ENCODE results near the gene PRIM2. TPM values are rescaled to one million over a fixed set of nuclear protein-coding genes. Genes with fewer than 3 reads are reported as not detected.
"Not testable (repeated sequence)": the region's sequence is repeated elsewhere in the genome, so short reads cannot be mapped to it uniquely, and the experiment has no call there.

Gene PRIM2
- total RNA-seq, 2 donors from 2014 or later = 18.5 to 28.9 TPM

GRCh38 chr6:57358319-57358718, 40.9 kb downstream of the PRIM2 start:
- H3K36me3 ChIP-seq; intact Hi-C loops (cut with DNase I); DNase-seq (ENCODE audit: low spot score); H3K4me3 ChIP-seq; H3K9me3 ChIP-seq; H3K4me1 ChIP-seq (replicated peaks); H3K27ac ChIP-seq; H3K27me3 ChIP-seq (replicated peaks; ENCODE audit: insufficient read depth): not testable (repeated sequence)

- intact Hi-C loops (cut with DNase I); H3K27ac ChIP-seq; H3K9me3 ChIP-seq; H3K27me3 ChIP-seq (replicated peaks; ENCODE audit: insufficient read depth); DNase-seq (ENCODE audit: low spot score); H3K4me1 ChIP-seq (replicated peaks); H3K36me3 ChIP-seq; H3K4me3 ChIP-seq: not testable (repeated sequence)
These were observed 42.3 kb downstream of the PRIM2 start for GRCh38 chr6:57359766-57360165.

GRCh38 chr6:57362340-57362739, 44.9 kb downstream of the PRIM2 start:
- H3K4me1 ChIP-seq (replicated peaks); intact Hi-C loops (cut with DNase I); DNase-seq (ENCODE audit: low spot score); H3K36me3 ChIP-seq; H3K27ac ChIP-seq; H3K4me3 ChIP-seq; H3K9me3 ChIP-seq; H3K27me3 ChIP-seq (replicated peaks; ENCODE audit: insufficient read depth): not testable (repeated sequence)
- WGBS = 49% methylated on average over 2 of the region's 2 CpGs

GRCh38 chr6:57365076-57365583, 47.7 kb downstream of the PRIM2 start:
- intact Hi-C loops (cut with DNase I); DNase-seq (ENCODE audit: low spot score); H3K27me3 ChIP-seq (replicated peaks; ENCODE audit: insufficient read depth); H3K27ac ChIP-seq; H3K4me3 ChIP-seq; H3K4me1 ChIP-seq (replicated peaks); H3K36me3 ChIP-seq; H3K9me3 ChIP-seq: not testable (repeated sequence)
- 98% methylated on average over 2 of the region's 2 CpGs for WGBS

GRCh38 chr6:57368965-57369731, 51.7 kb downstream of the PRIM2 start:
- H3K27me3 ChIP-seq (replicated peaks; ENCODE audit: insufficient read depth); H3K4me1 ChIP-seq (replicated peaks); H3K4me3 ChIP-seq; DNase-seq (ENCODE audit: low spot score); intact Hi-C loops (cut with DNase I); H3K27ac ChIP-seq; H3K36me3 ChIP-seq; H3K9me3 ChIP-seq: not testable (repeated sequence)
- 95% methylated on average over 4 of the region's 4 CpGs for WGBS

GRCh38 chr6:57371779-57372178, 54.3 kb downstream of the PRIM2 start:
- H3K36me3 ChIP-seq; H3K4me3 ChIP-seq; H3K9me3 ChIP-seq; intact Hi-C loops (cut with DNase I); H3K27me3 ChIP-seq (replicated peaks; ENCODE audit: insufficient read depth); H3K4me1 ChIP-seq (replicated peaks); DNase-seq (ENCODE audit: low spot score); H3K27ac ChIP-seq: not testable (repeated sequence)
- 44% methylated on average over 1 of the region's 1 CpG for WGBS

GRCh38 chr6:57374764-57375163, 57.3 kb downstream of the PRIM2 start:
- H3K27ac ChIP-seq; H3K4me3 ChIP-seq; H3K36me3 ChIP-seq; intact Hi-C loops (cut with DNase I); DNase-seq (ENCODE audit: low spot score); H3K4me1 ChIP-seq (replicated peaks); H3K9me3 ChIP-seq; H3K27me3 ChIP-seq (replicated peaks; ENCODE audit: insufficient read depth): not testable (repeated sequence)
- 89% methylated on average over 4 of the region's 4 CpGs for WGBS

- H3K27me3 ChIP-seq (replicated peaks; ENCODE audit: insufficient read depth); intact Hi-C loops (cut with DNase I); H3K9me3 ChIP-seq; H3K27ac ChIP-seq; H3K4me1 ChIP-seq (replicated peaks); H3K36me3 ChIP-seq; H3K4me3 ChIP-seq; DNase-seq (ENCODE audit: low spot score): not testable (repeated sequence)
- WGBS = 96% methylated on average over 3 of the region's 3 CpGs
These were observed 58.7 kb downstream of the PRIM2 start for GRCh38 chr6:57376083-57376482.

GRCh38 chr6:57389038-57389592, 71.7 kb downstream of the PRIM2 start:
- intact Hi-C loops (cut with DNase I); H3K36me3 ChIP-seq: not testable (repeated sequence)

GRCh38 chr6:57390818-57391217, 73.4 kb downstream of the PRIM2 start:
- H3K27me3 ChIP-seq (replicated peaks; ENCODE audit: insufficient read depth); H3K27ac ChIP-seq; H3K4me3 ChIP-seq; H3K4me1 ChIP-seq (replicated peaks); intact Hi-C loops (cut with DNase I); H3K9me3 ChIP-seq; DNase-seq (ENCODE audit: low spot score); H3K36me3 ChIP-seq: not testable (repeated sequence)
- 97% methylated on average over 2 of the region's 2 CpGs for WGBS

More at GRCh38 chr6:57389038-57389592, 71.7 kb downstream of the PRIM2 start:
- not testable (repeated sequence) for H3K9me3 ChIP-seq; H3K27me3 ChIP-seq (replicated peaks; ENCODE audit: insufficient read depth); DNase-seq (ENCODE audit: low spot score); H3K27ac ChIP-seq; H3K4me3 ChIP-seq; H3K4me1 ChIP-seq (replicated peaks)
- WGBS = 82% methylated on average over 2 of the region's 2 CpGs

- DNase-seq (ENCODE audit: low spot score); H3K4me3 ChIP-seq; H3K36me3 ChIP-seq; H3K9me3 ChIP-seq; H3K4me1 ChIP-seq (replicated peaks); intact Hi-C loops (cut with DNase I); H3K27me3 ChIP-seq (replicated peaks; ENCODE audit: insufficient read depth); H3K27ac ChIP-seq: not testable (repeated sequence)
- 92% methylated on average over 3 of the region's 3 CpGs for WGBS
These were observed 74.6 kb downstream of the PRIM2 start for GRCh38 chr6:57392047-57392446.

- H3K9me3 ChIP-seq; H3K4me1 ChIP-seq (replicated peaks); H3K27ac ChIP-seq; intact Hi-C loops (cut with DNase I); DNase-seq (ENCODE audit: low spot score); H3K36me3 ChIP-seq; H3K27me3 ChIP-seq (replicated peaks; ENCODE audit: insufficient read depth); H3K4me3 ChIP-seq: not testable (repeated sequence)
These were observed 101.9 kb downstream of the PRIM2 start for GRCh38 chr6:57419341-57419740.

Measured in prostate gland (tissue), 2 donors.